A549 (cell line): ENCODE measurements around the gene PLA1A.

Experiments used
- CEBPB ChIP-seq, 2 experiments: fragments of >200 bp in 1 of 2; sonication (Bioruptor Twin) in 1 of 2; formaldehyde crosslinking in 1 of 2; IDR thresholded peaks; 2 replicates each; pipeline ENCODE4 v1.6.1; 2012 to 2016
- CTCF ChIP-seq: fragments of >200 bp; sonication (Bioruptor Twin); formaldehyde crosslinking; IDR thresholded peaks from 3 replicates; pipeline ENCODE4 v1.5.1; 2016
- POLR2A ChIP-seq: IDR thresholded peaks from 2 replicates; pipeline ENCODE4 v1.6.1; 2012; ENCODE audit warnings: mild to moderate bottlenecking, low read length
- RFX5 ChIP-seq: fragments of 450-650 bp; IDR thresholded peaks from 2 replicates; pipeline ENCODE4 v1.7.1; 2014; ENCODE audit warnings: antibody characterized with exemption, mild to moderate bottlenecking, moderate library complexity
- USF2 ChIP-seq: fragments of 450-650 bp; IDR thresholded peaks from 2 replicates; pipeline ENCODE4 v1.6.1; 2014; ENCODE audit warnings: antibody characterized with exemption

GRCh38 chr3:119555929-119556328 is 41.8 kb upstream of the PLA1A start:
- TF ChIP-seq POLR2A = no peak
- TF ChIP-seq RFX5 = no peak
- TF ChIP-seq CEBPB (IDR thresholded peaks at IDR 0.05) = no peak
- TF ChIP-seq CTCF = no peak
- no peak for TF ChIP-seq USF2
